Measurements from ENCODE around the gene SNX25. TPM values are rescaled to one million over a fixed set of nuclear protein-coding genes. Genes with fewer than 3 reads are reported as not detected.

Gene SNX25
- total and polyA plus RNA-seq, 10 of the 15 experiments (the other 5 are each of a cell fraction or from before 2014, with no cell fraction given) = 11.2 to 117 (median 62.8) TPM

DNA sequence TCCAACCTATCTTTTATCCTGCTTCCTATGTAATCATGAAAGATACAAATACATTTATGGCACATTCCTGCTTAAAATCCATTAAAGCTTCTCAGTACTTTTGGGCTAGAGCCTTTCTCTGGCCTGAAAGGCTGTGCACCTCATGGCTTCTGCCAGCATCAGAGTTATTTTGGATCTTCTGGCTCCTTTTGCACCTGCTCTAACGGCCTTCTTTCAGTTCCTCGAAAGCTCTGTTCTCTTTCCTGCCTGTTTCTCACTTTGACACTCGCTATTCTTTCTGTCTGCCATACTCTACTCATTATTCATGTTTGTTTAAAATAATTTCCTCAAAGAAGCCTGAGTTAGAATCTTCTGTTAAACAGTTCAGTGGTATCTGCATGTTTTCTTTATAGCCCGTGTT is 100.4 kb downstream of the SNX25 start (continued):
- TF ChIP-seq POLR2AphosphoS2 (IDR thresholded peaks at IDR 0.05; ENCODE audit: low read depth, low read length) (no peak), EGR1 (IDR thresholded peaks at IDR 0.05; ENCODE audit: borderline replicate concordance in 1 of 2, low read depth in 2 of 2, low read length in 2 of 2) (no peak), EED (IDR thresholded peaks at IDR 0.05; ENCODE audit: low read depth) (peak; percentile 77), RBBP5 (conservative IDR thresholded peaks at IDR 0.05) (no peak), ZBTB11 (CRISPR knock-in tag; IDR thresholded peaks at IDR 0.05) (no peak), YBX1 (IDR thresholded peaks at IDR 0.05) (no peak), RAD51 (IDR thresholded peaks at IDR 0.05) (no peak), NR2C2 (IDR thresholded peaks at IDR 0.05; ENCODE audit: borderline replicate concordance, control insufficient read depth, insufficient read length, low read depth) (no peak), ZNF384 (IDR thresholded peaks at IDR 0.05; ENCODE audit: borderline replicate concordance, low read depth, low read length) (no peak), DPF2 (IDR thresholded peaks at IDR 0.05) (peak; percentile 84), IKZF2 (IDR thresholded peaks at IDR 0.05) (peak; percentile 71 to 77; a peak in 3 of 4 replicates), ETV6 (conservative IDR thresholded peaks at IDR 0.05 in 1 of 2, IDR thresholded peaks at IDR 0.05 in 1 of 2; ENCODE audit: borderline replicate concordance in 1 of 2, low read depth in 1 of 2) (peak in 1 of 2 experiments; percentile 86; a peak in 2 of 4 replicates), CBX5 (IDR thresholded peaks at IDR 0.05; ENCODE audit: low read depth) (no peak)
- TF ChIP-seq, protein P1, sequence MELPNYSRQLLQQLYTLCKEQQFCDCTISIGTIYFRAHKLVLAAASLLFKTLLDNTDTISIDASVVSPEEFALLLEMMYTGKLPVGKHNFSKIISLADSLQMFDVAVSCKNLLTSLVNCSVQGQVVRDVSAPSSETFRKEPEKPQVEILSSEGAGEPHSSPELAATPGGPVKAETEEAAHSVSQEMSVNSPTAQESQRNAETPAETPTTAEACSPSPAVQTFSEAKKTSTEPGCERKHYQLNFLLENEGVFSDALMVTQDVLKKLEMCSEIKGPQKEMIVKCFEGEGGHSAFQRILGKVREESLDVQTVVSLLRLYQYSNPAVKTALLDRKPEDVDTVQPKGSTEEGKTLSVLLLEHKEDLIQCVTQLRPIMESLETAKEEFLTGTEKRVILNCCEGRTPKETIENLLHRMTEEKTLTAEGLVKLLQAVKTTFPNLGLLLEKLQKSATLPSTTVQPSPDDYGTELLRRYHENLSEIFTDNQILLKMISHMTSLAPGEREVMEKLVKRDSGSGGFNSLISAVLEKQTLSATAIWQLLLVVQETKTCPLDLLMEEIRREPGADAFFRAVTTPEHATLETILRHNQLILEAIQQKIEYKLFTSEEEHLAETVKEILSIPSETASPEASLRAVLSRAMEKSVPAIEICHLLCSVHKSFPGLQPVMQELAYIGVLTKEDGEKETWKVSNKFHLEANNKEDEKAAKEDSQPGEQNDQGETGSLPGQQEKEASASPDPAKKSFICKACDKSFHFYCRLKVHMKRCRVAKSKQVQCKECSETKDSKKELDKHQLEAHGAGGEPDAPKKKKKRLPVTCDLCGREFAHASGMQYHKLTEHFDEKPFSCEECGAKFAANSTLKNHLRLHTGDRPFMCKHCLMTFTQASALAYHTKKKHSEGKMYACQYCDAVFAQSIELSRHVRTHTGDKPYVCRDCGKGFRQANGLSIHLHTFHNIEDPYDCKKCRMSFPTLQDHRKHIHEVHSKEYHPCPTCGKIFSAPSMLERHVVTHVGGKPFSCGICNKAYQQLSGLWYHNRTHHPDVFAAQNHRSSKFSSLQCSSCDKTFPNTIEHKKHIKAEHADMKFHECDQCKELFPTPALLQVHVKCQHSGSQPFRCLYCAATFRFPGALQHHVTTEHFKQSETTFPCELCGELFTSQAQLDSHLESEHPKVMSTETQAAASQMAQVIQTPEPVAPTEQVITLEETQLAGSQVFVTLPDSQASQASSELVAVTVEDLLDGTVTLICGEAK (IDR thresholded peaks at IDR 0.05; ENCODE audit: borderline replicate concordance) = no peak
- TF ChIP-seq, protein P2, sequence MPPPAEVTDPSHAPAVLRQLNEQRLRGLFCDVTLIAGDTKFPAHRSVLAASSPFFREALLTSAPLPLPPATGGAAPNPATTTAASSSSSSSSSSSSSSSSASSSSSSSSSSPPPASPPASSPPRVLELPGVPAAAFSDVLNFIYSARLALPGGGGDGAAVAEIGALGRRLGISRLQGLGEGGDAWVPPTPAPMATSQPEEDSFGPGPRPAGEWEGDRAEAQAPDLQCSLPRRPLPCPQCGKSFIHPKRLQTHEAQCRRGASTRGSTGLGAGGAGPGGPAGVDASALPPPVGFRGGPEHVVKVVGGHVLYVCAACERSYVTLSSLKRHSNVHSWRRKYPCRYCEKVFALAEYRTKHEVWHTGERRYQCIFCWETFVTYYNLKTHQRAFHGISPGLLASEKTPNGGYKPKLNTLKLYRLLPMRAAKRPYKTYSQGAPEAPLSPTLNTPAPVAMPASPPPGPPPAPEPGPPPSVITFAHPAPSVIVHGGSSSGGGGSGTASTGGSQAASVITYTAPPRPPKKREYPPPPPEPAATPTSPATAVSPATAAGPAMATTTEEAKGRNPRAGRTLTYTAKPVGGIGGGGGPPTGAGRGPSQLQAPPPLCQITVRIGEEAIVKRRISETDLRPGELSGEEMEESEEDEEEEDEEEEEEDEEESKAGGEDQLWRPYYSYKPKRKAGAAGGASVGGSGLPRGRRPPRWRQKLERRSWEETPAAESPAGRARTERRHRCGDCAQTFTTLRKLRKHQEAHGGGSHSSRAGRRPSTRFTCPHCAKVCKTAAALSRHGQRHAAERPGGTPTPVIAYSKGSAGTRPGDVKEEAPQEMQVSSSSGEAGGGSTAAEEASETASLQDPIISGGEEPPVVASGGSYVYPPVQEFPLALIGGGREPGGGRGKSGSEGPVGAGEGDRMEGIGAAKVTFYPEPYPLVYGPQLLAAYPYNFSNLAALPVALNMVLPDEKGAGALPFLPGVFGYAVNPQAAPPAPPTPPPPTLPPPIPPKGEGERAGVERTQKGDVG (CRISPR knock-in tag; IDR thresholded peaks at IDR 0.05) = no peak
- TF ChIP-seq, protein P3, sequence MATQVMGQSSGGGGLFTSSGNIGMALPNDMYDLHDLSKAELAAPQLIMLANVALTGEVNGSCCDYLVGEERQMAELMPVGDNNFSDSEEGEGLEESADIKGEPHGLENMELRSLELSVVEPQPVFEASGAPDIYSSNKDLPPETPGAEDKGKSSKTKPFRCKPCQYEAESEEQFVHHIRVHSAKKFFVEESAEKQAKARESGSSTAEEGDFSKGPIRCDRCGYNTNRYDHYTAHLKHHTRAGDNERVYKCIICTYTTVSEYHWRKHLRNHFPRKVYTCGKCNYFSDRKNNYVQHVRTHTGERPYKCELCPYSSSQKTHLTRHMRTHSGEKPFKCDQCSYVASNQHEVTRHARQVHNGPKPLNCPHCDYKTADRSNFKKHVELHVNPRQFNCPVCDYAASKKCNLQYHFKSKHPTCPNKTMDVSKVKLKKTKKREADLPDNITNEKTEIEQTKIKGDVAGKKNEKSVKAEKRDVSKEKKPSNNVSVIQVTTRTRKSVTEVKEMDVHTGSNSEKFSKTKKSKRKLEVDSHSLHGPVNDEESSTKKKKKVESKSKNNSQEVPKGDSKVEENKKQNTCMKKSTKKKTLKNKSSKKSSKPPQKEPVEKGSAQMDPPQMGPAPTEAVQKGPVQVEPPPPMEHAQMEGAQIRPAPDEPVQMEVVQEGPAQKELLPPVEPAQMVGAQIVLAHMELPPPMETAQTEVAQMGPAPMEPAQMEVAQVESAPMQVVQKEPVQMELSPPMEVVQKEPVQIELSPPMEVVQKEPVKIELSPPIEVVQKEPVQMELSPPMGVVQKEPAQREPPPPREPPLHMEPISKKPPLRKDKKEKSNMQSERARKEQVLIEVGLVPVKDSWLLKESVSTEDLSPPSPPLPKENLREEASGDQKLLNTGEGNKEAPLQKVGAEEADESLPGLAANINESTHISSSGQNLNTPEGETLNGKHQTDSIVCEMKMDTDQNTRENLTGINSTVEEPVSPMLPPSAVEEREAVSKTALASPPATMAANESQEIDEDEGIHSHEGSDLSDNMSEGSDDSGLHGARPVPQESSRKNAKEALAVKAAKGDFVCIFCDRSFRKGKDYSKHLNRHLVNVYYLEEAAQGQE (IDR thresholded peaks at IDR 0.05; ENCODE audit: low read depth, low read length) = no peak
